Astrocyte of the spinal cord (primary cell): Measurements from ENCODE around the gene GIGYF1.

Experiments used
- DNase-seq: peaks from one replicate; pipeline ENCODE4 v3.0.0; 2011; ENCODE audit warnings: low read depth, low spot score
- H3K4me3 ChIP-seq: 2 replicates; pipeline ENCODE4 v1.5.1; 2011; ENCODE audit warnings: low read depth, mild to moderate bottlenecking, low read length, moderate library complexity
- in situ Hi-C: cut with HindIII; loops from 2 replicates; pipeline ENCODE4 v1.10.0; 2017; ENCODE audit warnings: low sequenced_read_pairs
- TF ChIP-seq, protein P1 (sequence below): IDR thresholded peaks from 2 replicates; pipeline ENCODE4 v1.5.1; 2012; ENCODE audit warnings: low read depth, mild to moderate bottlenecking, low read length, inconsistent platforms

The GIGYF1 gene

DNA sequence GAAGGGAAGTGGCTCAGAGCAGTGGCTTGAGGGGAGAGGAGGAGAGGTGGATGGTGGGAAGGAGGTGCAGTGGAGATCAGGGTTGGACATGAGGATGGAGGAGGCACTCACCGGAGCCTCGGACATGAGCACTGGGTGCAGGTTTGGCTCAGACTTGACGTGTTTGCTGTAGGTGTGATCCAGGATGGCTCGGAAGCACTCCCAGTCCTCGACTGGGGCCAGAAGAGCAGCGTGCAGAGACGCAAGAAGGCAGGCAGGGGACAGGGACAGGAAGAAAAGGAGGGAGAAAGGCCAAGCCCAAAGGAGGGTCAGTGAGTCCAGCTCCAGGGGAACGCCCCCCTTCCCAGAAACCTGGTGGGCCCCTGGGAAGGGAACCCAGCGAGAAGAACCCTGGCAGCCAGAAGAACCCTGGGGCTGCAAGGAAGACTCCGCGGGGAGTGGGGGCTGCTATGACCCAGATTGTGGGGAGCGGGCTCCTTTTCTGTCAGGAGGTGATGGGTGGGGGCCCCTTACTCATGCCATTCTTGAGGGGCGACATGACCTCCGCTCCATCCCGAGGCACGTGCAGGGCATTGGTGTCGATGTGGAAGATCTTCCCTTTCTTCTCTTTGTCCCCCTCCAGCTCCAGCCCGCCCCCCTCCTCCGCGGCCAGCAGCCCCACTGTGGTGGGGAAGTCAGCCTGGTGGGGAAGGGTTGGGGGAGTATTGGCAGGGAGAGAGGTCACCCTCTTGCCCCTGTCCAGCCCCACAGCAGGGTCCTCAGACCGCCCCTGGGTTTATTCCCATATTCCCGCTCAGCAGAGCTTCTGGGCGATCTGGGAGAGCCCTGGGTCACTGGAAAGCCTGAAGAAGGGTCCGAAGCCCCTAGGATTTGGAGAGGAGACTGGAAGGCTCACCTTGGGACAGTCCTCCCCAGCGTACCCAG lies 38.9 kb downstream of the GIGYF1 start:
- no peak overlapping the region for H3K4me3 ChIP-seq
- DNase-seq = no peak
- TF ChIP-seq, protein P1, sequence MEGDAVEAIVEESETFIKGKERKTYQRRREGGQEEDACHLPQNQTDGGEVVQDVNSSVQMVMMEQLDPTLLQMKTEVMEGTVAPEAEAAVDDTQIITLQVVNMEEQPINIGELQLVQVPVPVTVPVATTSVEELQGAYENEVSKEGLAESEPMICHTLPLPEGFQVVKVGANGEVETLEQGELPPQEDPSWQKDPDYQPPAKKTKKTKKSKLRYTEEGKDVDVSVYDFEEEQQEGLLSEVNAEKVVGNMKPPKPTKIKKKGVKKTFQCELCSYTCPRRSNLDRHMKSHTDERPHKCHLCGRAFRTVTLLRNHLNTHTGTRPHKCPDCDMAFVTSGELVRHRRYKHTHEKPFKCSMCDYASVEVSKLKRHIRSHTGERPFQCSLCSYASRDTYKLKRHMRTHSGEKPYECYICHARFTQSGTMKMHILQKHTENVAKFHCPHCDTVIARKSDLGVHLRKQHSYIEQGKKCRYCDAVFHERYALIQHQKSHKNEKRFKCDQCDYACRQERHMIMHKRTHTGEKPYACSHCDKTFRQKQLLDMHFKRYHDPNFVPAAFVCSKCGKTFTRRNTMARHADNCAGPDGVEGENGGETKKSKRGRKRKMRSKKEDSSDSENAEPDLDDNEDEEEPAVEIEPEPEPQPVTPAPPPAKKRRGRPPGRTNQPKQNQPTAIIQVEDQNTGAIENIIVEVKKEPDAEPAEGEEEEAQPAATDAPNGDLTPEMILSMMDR = no peak
- in situ Hi-C loops = no loop called here

DNA sequence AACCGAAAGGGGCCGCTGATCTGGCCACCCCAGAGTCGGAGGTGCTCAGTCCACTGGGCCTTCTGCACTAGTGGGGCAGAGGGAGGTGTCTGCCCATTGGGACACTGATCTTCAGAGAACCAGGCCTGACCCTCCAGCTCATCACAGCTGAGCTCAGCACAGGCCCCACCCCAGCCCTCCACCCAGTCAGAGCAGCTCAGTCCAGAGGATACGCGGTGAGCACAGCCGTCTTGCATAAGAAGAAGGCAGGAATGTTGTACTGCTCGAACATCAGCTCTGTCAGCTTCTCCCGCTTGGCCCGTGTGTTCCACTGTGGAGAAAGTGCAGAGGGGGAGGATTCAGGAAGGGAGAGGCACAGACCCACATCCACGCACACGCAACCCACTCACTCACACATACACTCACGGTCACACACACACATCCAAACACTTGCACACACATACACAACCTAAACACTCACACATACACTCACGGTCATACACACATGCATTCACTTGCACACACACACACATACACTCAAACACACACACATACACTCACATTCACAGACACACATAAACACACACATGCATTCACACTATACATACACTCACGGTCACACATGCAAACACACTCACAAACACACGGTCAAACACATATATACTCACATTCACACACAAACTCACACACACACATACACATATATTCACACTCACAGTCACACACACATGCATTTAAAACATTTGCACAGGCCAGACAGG lies 44.1 kb downstream of the GIGYF1 start:
- H3K4me3 ChIP-seq = no peak overlapping the region
- in situ Hi-C loops = no loop called here
- no peak for DNase-seq
- TF ChIP-seq, protein P1 = no peak

DNA sequence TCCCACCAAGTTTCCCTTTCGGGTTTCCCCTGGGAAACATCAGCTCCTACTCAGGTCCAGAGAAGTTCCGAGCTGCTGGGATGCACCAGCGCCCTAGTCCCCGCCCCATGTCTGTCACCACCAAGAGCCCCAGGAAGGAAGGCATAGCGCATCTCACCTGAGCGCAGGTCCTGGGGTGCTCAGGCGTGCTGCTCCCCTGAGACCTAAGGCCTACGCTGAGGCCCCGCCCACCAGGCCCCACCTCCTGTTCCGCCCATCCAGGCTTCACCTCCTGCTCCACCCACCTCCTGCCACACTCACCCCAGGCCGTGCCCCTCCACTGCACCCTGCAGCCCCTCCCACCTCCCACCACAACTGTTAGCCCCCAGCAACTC lies 51.5 kb downstream of the GIGYF1 start:
- no peak for DNase-seq
- H3K4me3 ChIP-seq = no peak overlapping the region
- TF ChIP-seq, protein P1 = no peak
- in situ Hi-C loops = no loop called here

DNA sequence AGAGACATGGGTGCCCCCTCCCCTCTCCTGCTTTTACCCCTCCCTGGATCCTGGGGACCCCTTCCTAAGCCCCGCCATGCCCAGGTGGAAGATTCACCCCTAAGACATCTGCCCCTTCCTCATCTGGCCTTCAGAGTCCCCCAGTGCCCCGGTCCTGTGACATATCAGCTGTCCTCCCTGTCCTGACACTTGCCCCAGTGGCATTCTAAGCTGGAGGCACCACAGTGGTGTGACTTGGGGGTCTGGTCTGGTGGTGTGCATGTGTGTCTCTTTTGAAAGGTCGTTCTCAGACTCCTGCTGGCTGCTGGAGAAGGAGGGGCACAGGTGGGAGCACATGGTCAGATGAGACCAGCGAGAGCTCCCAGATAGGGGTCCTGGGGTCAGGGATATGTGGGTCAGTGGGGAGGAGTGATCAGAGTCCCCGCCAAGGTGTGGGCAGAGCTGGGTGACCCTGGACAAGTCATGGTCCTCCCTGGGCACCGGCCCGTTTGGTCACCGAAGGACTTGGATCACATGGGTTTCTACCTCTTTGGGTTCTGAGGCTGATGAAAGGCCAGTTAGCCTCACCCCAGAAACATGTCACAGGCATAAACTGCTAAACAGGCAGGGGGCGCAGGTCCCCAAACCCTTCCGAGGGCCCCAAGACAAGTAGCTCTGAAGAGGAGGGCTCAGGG lies 52.1 kb downstream of the GIGYF1 start:
- in situ Hi-C loops = no loop called here
- no peak overlapping the region for H3K4me3 ChIP-seq
- TF ChIP-seq, protein P1 = no peak
- no peak for DNase-seq

DNA sequence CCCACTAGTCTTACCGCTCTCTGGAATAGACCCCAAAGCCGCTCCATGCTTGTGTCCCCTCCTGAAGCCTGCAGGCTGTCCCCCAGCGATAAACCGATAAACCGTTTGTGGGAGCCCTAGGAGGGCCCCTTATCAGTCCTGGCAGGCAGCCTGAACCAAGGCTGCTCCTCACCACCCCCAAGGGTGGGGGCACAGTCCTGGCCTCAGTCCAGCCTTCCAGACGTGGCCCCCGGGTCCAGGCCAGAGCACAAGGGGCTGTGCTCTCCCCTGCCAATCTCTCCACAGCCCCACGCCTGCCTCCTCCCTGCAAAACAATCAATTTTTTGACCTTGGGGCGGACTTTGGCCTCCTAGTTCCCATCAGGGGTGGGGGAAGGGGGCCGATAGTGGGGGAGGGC lies 52.6 kb downstream of the GIGYF1 start, which contains the start of gene TFR2:
TSS of gene TFR2 (minus strand) at position 90 of the 397 bp plus-strand sequence. CDS start at position 47, 43 bp downstream.
- TF ChIP-seq, protein P1 = no peak
- no peak within 1 kb of the TSS for H3K4me3 ChIP-seq
- DNase-seq = no peak
- in situ Hi-C loops = no loop called here
